ENCODE results near the gene CMTM6.

GRCh38 chr3:32457971-32458471 lies 44.6 kb downstream of the CMTM6 start:
- no peak for TF ChIP-seq EZH2 (optimal IDR thresholded peaks at IDR 0.05; ENCODE audit: low read depth, low read length)
- TF ChIP-seq, protein P1, sequence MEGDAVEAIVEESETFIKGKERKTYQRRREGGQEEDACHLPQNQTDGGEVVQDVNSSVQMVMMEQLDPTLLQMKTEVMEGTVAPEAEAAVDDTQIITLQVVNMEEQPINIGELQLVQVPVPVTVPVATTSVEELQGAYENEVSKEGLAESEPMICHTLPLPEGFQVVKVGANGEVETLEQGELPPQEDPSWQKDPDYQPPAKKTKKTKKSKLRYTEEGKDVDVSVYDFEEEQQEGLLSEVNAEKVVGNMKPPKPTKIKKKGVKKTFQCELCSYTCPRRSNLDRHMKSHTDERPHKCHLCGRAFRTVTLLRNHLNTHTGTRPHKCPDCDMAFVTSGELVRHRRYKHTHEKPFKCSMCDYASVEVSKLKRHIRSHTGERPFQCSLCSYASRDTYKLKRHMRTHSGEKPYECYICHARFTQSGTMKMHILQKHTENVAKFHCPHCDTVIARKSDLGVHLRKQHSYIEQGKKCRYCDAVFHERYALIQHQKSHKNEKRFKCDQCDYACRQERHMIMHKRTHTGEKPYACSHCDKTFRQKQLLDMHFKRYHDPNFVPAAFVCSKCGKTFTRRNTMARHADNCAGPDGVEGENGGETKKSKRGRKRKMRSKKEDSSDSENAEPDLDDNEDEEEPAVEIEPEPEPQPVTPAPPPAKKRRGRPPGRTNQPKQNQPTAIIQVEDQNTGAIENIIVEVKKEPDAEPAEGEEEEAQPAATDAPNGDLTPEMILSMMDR (IDR thresholded peaks at IDR 0.05; ENCODE audit: low read length): no peak
